Mononuclear cell (primary cell): ENCODE data around the gene SYMPK. TPM values are rescaled to one million over a fixed set of nuclear protein-coding genes. Genes with fewer than 3 reads are reported as not detected.

Source experiments
- H3K27me3 ChIP-seq: 2 replicates; pipeline ENCODE4 v1.6.0; 2011; ENCODE audit warnings: low read length, control low read depth; ENCODE audit not compliant: insufficient read depth
- H3K4me1 ChIP-seq: 2 replicates; pipeline ENCODE4 v1.5.1; 2011; ENCODE audit warnings: mild to moderate bottlenecking, low read length, control low read depth; ENCODE audit not compliant: insufficient read depth
- H3K4me3 ChIP-seq: 2 replicates; pipeline ENCODE4 v1.5.1; 2011; ENCODE audit warnings: mild to moderate bottlenecking, low read length, moderate library complexity
- H3K9me3 ChIP-seq: 2 replicates; pipeline ENCODE4 v1.5.1; 2011; ENCODE audit warnings: low read depth, mild to moderate bottlenecking, control low read depth, low read length
- total RNA-seq: library from RNA; depleted of rRNA; stranded (reverse); fragments of >200 nt; gene quantifications from one replicate; pipeline ENCODE4 v1.2.3, GENCODE V29; 2012

The SYMPK gene
- total RNA-seq, 1 donor = 27.2 TPM

DNA sequence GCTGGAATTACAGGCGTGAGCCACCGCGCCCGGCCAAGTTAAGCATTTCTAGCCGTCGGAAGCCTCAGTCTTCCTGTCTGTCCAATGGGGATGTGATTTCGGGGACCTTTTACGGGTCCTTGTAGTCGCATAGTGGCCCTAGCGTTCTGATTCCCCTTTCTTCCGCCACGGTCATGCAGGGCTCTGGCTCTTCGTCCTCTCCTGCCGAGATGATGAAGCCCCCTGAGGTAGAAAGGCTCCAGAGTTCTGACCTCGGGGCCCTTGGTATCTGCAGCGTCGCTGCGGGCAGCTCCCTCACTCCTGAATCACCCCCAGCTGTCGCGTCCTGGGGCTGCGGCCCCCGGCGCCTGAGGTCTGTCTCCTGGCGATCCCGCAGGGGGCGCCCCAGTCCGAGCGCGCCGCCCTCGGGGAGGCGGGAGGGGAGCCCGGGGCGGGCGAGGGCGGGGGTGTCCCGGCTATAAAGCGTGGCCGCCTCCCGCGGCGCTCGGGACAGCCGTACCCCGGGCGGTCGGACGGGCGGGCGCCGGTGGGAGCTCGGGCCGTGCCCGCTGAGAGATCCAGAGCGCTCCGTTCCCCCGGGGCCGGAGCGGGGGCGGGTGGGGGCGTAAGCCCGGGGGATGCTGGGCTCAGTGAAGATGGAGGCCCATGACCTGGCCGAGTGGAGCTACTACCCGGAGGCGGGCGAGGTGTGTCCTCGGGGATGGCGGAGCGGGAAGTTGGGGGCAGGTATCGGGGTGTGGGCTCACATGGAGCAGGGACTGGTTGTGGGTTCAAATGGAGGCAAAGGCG lies 1.1 kb upstream of the SYMPK start, which contains the start of gene FOXA3:
Gene FOXA3 (plus strand): TSS at position 487 of the 789 bp plus-strand sequence. CDS start 131 bp downstream, at position 618.
- Histone ChIP-seq H3K4me1 (peaks cover 29% of the 10 kb centered on the region), H3K4me3 (peak within 1 kb of the TSS; percentile 89), H3K27me3 (peaks cover 22% of the 10 kb centered on the region), H3K9me3 (no peaks in the 10 kb centered on the region)

DNA sequence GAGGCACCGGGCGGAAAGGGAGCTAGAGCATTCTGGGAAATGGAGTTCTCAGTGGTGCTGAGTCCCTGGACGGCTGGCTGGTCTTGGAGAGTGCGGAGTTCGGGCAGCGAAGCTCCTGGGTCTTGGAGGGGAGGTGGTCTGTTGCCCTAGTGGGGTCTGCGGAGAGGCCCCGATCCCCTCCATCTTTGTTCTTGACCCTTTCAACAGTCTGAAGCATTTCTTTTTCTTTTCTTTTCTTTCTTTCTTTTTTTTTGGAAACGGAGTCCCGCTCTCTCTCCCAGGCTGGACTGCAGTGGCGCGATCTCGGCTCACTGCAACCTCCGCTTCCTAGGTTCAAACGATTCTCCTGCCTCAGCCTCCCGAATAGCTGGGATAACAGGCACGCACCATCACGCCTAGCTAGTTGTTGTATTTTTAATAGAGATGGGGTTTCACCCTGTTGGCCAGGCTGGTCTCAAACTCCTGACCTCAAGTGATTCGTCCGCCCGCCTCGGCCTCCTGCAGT lies 440 bp upstream of the SYMPK start:
- Histone ChIP-seq H3K9me3 (no peaks in the 10 kb centered on the region), H3K4me3 (peak overlapping the region; percentile 89), H3K27me3 (peaks cover 22% of the 10 kb centered on the region), H3K4me1 (peaks cover 29% of the 10 kb centered on the region)

DNA sequence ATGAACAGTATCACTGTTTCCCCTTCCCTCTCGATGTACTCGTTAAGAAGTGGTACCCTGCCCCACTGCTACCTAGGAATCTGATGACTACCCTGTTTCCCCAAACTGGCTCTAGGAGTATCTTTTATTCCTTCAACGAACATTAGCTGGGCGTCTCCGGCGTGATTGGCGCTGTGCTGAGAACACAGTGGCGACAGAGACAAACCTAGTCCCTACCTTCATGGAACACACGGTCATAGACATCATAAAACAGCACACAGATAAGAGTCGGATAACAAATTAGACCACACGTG lies 730 bp downstream of the SYMPK start:
- Histone ChIP-seq H3K4me1 (peaks cover 29% of the 10 kb centered on the region), H3K9me3 (no peaks in the 10 kb centered on the region), H3K27me3 (peaks cover 22% of the 10 kb centered on the region), H3K4me3 (peak overlapping the region; percentile 89)

DNA sequence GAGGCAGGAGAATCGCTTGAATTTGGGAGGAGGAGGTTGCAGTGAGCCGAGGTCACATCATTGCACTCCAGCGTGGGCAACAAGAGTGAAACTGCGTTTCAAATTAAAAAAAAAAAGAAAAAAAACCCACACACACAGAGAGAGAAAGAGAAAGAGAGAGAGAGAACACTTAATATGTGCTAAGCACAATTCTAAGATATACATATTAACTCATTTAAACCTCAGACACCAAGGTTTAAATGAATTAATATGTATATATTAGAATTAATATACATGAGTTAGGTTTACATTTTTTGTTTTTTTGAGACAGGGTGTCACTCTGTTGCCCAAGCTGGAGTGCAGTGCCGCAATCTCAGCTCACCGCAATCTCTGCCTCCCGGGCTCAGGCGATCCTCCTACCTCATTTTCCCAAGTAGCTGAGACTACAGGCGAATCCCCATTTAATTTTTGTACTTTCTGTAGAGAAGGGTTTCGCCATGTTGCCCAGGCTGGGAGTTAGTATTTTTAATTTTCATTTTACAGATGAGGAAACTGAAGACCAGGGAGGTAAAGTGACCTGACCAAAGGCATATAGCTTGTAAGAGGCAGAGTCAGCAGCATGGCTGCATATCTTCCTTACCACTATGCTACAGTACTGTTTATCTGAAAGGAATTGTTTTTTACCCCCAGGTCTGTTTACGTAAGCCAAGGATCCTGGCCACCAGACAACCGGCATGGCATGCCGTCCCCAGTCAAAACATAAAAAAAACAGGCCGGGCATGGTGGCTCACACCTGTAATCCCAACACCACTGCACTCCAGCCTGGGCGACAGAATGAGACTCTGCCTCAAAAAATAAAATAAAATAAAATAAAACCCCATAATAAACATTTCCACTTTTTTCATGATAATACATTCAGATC lies 2.3 kb downstream of the SYMPK start:
- no peaks in the 10 kb centered on the region for H3K9me3 ChIP-seq
- no peak overlapping the region for H3K4me3 ChIP-seq
- H3K4me1 ChIP-seq = peaks cover 29% of the 10 kb centered on the region
- peaks cover 18% of the 10 kb centered on the region for H3K27me3 ChIP-seq

DNA sequence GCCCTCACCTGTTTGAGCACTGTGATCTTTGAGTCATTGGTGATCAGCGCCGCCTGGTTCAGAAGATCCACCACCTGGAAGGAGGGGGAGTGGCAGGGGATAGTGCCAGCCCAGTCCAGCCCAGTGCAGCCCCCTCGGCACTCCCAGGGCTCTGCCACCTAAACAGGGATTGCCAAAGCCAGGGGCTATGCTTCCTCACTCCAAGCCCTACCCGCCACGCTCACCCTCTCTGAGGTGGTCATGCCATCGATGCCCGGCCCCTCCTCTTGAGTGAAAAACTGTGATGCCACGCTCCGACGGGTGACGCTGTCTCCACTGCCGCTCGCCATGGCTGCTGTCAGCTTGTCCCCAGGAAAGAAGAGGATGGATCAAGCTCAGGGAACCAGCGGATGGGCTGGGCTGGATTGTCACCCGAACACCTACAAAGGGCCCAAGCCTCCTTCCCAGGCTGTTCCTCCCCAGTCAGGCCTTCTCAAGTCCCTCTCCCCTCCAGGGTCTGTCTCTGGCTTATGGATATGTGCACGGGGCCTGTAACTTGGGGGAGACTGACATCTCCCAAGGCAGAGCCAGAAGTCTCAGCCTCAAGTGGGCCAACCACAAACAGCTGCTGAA lies 8.7 kb downstream of the SYMPK start:
- H3K9me3 ChIP-seq = no peaks in the 10 kb centered on the region
- no peak overlapping the region for H3K4me3 ChIP-seq
- no peaks in the 10 kb centered on the region for H3K27me3 ChIP-seq
- H3K4me1 ChIP-seq = no peaks in the 10 kb centered on the region

DNA sequence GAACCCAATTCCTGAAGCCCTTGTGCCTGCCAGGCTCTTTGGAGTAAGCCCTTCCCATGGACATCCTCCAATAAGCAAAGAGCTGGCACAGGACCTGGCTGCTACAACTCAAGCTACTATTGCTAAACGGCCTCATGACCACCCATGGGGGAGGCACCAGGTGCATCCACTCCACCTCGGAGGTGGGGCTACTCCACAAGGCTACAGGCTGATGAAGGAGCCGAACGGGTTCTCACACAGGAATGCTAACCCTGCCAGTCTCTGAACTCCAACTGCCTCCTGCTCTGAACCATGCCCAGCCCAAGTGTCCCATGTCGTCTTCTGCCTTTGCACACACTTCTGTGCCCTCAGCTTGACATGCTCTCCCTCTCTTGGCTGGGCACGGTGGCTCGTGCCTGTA lies 10.0 kb downstream of the SYMPK start:
- H3K4me3 ChIP-seq = no peak overlapping the region
- H3K9me3 ChIP-seq = no peaks in the 10 kb centered on the region
- H3K27me3 ChIP-seq = no peaks in the 10 kb centered on the region
- no peaks in the 10 kb centered on the region for H3K4me1 ChIP-seq

DNA sequence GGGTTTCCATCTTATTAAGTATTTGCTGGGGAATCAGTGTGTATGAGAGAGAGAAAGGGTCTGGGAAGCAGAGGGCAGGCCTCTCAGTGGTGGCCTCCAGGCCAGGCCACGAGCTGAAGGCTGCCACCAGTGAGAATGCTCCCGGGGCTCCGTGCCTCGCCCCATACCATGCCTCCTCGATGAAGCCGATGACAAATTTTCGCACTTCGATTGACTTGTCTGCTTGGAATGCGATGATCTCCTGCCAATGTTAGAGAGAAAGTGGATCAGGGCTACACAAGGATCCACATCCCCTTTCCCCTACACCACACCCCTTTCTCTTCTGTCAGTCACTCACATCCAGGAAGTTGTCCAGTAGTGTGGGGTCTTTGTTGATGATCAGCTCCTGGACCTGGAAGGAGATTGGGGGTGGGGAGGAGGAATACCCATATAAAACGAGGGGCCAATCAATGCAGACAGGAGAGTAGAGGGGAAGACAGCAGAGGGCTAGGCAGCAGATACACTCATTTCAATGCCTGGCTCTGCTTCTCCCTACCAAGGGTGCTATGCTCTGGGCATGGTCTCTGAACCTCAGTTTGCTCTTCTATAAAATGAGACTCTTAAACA lies 10.7 kb downstream of the SYMPK start:
- Histone ChIP-seq H3K9me3 (no peaks in the 10 kb centered on the region), H3K4me3 (no peak overlapping the region), H3K4me1 (no peaks in the 10 kb centered on the region), H3K27me3 (no peaks in the 10 kb centered on the region)

DNA sequence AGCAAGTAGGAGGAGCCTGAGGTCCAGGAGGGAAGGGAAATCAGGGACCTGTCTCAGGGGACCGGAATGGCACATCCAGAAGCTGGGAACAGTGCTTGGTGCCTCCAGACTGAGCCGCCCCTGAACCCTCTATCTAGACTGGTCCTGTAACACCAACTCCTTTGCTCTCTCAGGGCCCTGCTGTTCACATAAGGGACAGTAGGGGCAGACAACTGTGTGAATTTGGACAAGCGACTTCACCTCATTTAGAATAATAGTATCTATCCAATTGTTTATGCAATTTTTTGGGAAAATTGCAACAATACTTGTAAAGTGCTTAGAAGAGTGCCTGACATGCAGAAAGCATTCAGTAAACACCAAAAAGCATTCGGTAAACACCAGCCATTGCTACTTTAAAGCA lies 14.0 kb downstream of the SYMPK start:
- Histone ChIP-seq H3K27me3 (no peaks in the 10 kb centered on the region), H3K4me3 (no peak overlapping the region), H3K9me3 (no peaks in the 10 kb centered on the region)

DNA sequence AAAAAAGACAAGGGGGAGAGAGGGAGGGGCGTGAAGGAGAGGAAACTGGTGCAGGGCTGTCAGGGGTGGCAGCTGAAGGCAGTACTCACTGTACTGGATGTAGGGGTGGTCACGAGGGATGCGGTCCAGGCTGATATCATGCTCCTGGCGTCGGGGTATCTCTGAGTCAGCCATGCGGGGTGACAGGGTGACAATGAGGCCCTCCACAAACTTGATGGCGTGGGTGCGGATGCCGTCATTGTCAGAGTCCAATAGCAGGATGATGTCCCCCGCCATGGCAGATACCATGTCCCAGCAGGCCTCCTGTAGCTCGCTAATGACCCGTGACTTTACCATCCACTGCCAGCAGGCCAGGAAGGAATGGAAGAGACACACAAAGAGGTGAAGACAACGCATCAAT lies 15.3 kb downstream of the SYMPK start:
- no peaks in the 10 kb centered on the region for H3K27me3 ChIP-seq
- H3K4me1 ChIP-seq = no peaks in the 10 kb centered on the region
- no peaks in the 10 kb centered on the region for H3K9me3 ChIP-seq
- H3K4me3 ChIP-seq = no peak overlapping the region

More for the DNA sequence above, 14.0 kb downstream of the SYMPK start:
- H3K4me1 ChIP-seq = no peaks in the 10 kb centered on the region

DNA sequence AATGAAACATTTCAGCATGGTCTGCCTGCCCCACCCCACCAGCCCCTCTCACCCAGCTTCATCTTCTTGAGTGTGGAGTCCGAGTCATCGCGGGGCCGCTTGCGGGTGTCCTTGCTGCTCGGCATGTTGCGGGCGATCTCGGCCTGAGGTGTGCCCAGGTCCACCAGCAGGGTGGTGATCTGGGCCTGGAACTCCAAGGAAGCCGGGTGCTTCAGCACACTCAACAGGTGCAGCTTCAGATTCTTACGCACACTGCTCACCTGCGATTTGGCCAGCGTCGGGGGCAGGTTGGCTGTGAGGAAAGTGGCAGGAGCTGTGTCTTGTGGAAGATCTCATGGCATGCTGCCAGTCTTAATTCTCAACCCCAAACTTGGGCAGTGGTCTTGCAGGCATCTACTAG lies 20.7 kb downstream of the SYMPK start:
- H3K4me1 ChIP-seq = no peaks in the 10 kb centered on the region
- H3K4me3 ChIP-seq = no peak overlapping the region
- no peaks in the 10 kb centered on the region for H3K9me3 ChIP-seq
- H3K27me3 ChIP-seq = no peaks in the 10 kb centered on the region

DNA sequence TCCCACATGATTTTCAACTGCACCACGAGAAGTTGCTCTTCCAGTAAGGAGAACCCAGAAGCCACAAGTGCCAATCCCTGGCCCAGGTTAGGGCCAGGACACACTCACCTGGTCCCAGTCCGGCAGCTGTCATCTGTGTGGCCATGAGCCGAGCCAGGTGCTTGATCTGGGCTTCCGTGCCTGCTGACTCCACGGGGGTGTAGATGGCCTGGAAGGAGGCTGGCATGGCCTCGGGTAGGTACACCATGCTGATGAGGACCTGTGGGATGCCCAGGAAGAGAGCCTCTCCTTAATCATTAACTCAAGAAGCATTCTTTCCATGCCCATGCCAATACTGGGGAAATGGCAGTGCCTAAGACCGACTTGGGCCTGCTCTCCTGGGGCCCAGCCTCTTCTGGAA lies 28.0 kb downstream of the SYMPK start:
- H3K27me3 ChIP-seq = no peaks in the 10 kb centered on the region
- no peaks in the 10 kb centered on the region for H3K9me3 ChIP-seq
- H3K4me1 ChIP-seq = no peaks in the 10 kb centered on the region
- no peak overlapping the region for H3K4me3 ChIP-seq

DNA sequence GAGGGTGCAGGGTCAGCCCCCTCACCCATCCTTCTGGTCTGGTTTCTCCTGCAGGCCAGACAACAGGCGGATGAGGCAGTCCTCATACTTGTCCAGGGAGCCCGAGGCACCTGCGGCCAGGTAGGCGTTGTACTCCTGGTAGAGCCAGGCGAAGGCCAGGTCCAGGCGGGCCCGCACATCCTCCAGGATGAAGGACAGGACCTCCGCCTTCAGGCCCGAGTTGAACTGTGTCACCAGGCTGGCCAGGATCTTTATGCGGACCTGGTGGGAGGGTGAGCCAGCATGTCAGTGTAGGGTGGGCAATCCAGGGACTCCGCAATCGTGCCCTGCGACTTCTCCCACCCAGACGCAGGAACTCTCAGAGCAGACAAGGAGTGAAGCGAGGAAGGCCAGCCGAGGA lies 34.0 kb downstream of the SYMPK start:
- no peaks in the 10 kb centered on the region for H3K27me3 ChIP-seq
- no peaks in the 10 kb centered on the region for H3K4me1 ChIP-seq
- no peaks in the 10 kb centered on the region for H3K9me3 ChIP-seq
- H3K4me3 ChIP-seq = no peak overlapping the region

DNA sequence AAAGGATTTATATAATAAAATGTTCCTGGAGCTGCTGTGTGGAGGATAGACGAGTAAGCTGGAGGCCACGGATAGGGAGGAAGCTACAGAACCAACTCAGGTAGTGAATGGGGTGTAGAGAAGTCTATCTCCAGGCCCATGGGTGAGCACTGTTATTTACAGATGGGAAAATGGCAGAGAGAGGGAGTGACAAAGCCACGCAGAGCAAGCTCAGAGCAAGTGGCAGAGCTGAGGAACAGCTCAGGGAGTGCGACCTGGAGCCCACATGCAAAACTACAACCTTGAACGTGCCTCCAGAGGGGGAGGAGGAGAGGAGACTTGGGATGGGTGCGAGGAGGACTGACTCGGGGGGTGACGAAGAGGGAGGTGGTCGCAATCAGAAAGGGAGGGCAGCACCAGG lies 34.4 kb downstream of the SYMPK start:
- no peak overlapping the region for H3K4me3 ChIP-seq
- H3K9me3 ChIP-seq = no peaks in the 10 kb centered on the region
- no peaks in the 10 kb centered on the region for H3K27me3 ChIP-seq
- H3K4me1 ChIP-seq = no peaks in the 10 kb centered on the region

DNA sequence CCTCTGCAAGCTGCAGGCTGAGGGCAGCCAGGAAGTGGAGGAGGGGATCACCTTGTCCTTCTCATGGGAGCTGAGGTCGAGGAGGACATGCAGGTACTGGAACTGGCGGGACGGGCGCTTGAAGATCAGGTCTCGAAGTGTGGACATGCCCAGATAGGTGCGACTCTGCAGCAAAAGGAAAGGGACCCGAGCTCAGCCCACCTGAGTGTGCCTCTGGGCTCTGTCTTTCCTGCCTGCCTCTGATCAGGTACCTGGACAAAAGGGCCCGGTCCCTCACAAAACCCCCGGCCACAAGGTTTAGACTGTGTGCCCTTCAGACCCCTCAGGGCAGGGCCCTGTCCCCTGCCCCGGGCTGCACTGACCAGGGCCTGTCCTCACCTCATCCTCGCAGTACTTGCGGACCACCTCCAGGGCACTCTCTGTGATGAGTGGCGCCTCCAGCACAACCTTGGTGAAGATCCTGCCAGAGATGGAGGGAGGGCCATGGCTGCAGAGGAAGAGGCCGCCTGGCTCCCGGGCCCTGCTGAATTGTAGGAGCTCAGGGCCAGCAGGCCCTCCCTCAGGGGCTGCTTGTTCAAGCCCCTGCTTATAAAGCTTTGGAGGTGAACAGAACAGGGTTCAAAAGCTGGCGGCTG lies 35.4 kb downstream of the SYMPK start:
- Histone ChIP-seq H3K27me3 (no peaks in the 10 kb centered on the region), H3K9me3 (no peaks in the 10 kb centered on the region), H3K4me3 (no peak overlapping the region), H3K4me1 (no peaks in the 10 kb centered on the region)
